HG03045 (cell line): ENCODE results near the gene CTXND1.
A peak's percentile ranks its signal among the peaks of the same experiment; 100 is the strongest.

Experiments
- ATAC-seq: cut with Tn5 transposase; IDR thresholded peaks from one replicate; pipeline ENCODE4 v1.9.1; 2021; ENCODE audit warnings: mild to moderate bottlenecking, moderate library complexity; ENCODE audit not compliant: unreplicated experiment

The CTXND1 gene

DNA sequence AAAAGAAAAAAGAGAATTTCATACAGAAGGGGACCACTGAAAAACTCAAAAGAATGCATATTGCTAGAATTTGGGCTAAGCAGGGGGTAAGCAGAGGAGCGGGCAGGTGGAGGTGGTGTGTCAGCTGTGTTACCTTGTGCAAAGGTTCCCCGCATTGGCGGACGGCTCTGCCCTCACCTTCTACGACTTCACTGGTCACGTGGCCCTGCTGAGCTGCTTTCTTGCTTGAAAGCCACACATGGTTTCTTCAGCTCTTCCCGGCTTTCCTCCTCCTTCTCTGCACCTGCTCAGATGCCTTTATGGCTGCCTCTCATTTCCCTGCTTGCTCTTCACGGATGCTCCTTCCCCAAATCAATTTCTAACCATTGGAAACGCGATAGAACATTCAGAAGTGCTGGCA is 68.7 kb downstream of the CTXND1 start:
- no peak for ATAC-seq

DNA sequence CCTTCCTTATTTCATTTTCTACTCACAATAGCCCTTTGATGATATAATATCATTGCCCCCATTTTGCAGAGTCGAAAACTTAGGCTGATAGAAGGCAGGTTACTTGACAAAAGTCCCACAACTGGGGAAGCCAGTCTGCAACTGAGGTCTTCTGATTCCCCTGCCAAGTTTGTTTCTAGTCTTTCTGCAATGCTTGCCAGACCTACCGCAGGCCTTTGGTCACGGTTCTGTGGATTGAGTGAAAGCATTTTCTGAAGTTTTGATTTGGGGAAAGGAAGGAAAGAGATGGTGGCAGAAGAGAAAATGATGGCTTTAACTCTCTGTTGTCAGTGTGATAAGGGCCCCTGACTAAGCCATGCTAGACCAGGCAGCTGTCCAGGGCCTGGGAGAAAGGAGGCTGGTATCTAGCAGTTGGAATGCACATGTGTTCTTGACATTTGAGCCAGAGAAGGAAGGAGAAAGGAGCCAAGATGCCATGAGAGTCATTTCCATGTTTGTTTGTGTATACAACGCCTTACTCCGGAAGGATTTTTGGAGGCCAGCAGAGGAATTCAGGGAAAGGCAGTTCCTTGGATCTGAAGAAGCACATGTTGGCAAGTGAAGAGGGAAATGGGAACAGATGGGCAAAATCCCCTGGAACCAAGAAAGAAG is 69.3 kb downstream of the CTXND1 start:
- no peak for ATAC-seq

GRCh38 chr15:80180986-80181385 is 71.0 kb downstream of the CTXND1 start:
- ATAC-seq, result no peak

- ATAC-seq, result no peak
Measured at GRCh38 chr15:80180468-80180867, 71.5 kb downstream of the CTXND1 start.

- ATAC-seq, result no peak
Measured at GRCh38 chr15:80179935-80180334, 72.1 kb downstream of the CTXND1 start.

- ATAC-seq, result no peak
Measured at GRCh38 chr15:80179025-80179759, 72.8 kb downstream of the CTXND1 start.

- no peak for ATAC-seq
Measured at GRCh38 chr15:80177156-80177555, 74.9 kb downstream of the CTXND1 start.

- no peak for ATAC-seq
Measured at GRCh38 chr15:80176443-80176842, 75.6 kb downstream of the CTXND1 start.

- no peak for ATAC-seq
Measured at GRCh38 chr15:80175436-80175835, 76.6 kb downstream of the CTXND1 start.

DNA sequence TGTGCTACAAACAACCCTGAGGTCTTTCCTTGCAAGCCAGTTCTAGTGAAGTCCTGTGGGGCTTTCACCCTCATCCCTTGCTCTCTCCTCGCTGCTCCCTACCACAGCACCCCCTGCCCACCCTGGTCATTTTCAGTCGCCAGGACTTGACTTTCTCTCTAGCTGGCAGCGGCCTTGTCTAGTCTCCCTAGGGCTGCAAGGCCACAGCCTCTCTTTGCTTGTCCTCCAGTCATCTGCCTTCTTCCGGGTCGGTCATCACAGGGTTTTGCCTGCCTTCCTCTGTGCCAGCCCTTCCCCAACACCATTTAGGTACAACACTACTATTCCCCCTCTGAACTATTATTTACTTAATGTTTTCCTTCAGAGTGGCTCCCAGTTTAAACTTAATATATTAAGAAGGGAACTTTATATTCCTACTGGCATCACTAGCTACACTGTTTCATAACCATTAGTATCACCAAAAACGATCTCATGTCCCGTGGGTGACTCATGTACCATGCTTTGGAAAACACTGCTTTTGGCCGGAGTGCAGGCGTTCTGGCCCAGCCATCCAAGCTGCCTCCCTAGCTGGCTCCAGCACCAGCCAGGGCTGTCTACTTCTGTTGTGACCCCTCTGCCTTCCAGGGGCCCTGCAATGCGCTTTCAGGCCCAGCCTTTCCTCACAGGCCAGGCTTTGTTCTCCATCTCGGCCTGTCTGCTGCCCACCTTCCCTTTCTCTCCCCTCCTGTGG is 77.8 kb downstream of the CTXND1 start:
- no peak for ATAC-seq

- ATAC-seq, result peak; percentile 57
Measured at GRCh38 chr15:80173022-80173759, 78.8 kb downstream of the CTXND1 start.

DNA sequence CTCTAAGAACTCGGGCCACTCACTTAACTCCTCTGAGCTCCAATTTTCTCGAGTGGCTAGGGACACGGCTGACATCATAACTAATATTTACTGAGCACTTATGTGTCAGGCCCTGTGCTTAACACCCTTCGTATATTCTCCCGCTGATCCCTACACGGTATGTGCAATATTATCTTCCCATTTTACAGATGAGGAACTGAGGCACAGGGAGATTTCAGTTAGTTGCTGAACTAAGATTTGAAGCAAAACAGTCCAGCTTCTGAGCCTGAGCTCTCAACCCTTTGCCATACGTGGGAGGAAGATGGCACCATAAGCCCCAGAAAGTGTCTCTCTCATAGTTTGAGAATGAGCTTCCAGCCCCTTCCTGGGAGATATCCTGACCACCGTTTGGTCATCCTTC is 79.6 kb downstream of the CTXND1 start:
- no peak for ATAC-seq

DNA sequence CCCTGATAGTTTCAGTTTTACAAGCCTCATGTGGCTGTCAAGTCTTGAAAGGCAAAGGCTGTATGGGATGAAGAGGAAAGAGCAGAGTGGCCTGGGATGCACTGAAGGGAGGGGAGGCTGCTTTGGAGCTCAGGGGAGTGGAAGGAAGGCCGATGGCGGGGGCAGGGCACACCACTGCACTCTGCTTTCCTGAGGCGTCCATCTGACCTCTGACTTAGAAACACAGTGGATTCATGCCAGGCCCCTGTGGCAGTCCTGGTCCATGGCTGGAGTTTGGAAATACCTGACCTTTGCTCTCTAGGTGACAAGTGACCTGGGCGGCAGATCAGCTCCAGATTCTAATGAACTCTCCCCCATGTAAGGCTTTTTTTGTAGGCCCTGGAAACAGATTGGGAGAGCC is 80.2 kb downstream of the CTXND1 start:
- ATAC-seq, result no peak

DNA sequence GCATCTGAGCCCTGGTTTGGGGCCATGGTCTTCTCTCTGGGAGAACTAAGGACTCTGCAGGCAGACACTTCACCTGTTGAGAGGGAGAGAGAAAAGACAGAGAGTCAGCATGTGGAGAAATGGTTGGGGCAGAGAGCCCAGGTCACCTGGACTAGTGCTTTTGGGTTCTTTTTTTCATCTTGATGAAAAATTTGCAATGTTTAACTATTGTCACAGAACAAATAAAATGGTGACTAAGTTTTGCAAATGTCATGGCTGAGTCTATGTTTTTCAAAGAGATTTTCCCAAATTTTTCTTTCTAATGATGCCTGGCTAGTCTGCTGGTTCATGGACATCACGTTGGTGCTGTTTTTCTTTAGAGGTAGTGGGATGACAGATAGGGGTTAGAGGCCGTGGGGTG is 81.4 kb downstream of the CTXND1 start:
- ATAC-seq, result no peak

- no peak for ATAC-seq
Measured at GRCh38 chr15:80169768-80170357, 82.2 kb downstream of the CTXND1 start.

DNA sequence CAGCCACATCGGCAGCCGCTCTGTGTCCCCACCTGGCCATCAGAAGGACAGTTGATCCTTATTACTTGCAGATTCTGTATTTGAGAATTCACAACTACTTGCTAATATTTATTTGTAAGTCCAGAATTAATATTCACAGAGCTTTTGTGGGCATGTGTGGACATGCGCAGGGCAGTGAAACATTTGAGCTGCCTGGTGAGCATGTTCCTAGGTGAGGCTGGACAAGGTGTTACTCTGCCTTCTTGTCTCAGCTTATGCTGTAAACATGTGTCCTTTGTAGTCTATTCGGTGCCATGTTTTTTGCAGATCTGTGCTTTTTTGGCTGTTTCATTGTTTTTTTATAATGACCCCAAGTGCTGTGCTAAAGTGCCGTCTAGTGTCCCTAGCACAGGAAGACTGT is 83.6 kb downstream of the CTXND1 start:
- no peak for ATAC-seq

GRCh38 chr15:80167936-80168335 is 84.1 kb downstream of the CTXND1 start:
- ATAC-seq, result no peak

- ATAC-seq, result no peak
Measured at GRCh38 chr15:80163897-80164296, 88.1 kb downstream of the CTXND1 start.

- ATAC-seq, result no peak
Measured at GRCh38 chr15:80163217-80163616, 88.8 kb downstream of the CTXND1 start.

- ATAC-seq, result no peak
Measured at GRCh38 chr15:80162059-80162554, 89.9 kb downstream of the CTXND1 start.
